GM21515 (cell line): ENCODE data around the gene PDCD7.
"Not testable (repeated sequence)": the region's sequence is repeated elsewhere in the genome, so short reads cannot be mapped to it uniquely, and the experiment has no call there.

Experiments
- ATAC-seq: cut with Tn5 transposase; IDR thresholded peaks from one replicate; pipeline ENCODE4 v1.9.1; 2021; ENCODE audit not compliant: unreplicated experiment

Gene PDCD7, protein sequence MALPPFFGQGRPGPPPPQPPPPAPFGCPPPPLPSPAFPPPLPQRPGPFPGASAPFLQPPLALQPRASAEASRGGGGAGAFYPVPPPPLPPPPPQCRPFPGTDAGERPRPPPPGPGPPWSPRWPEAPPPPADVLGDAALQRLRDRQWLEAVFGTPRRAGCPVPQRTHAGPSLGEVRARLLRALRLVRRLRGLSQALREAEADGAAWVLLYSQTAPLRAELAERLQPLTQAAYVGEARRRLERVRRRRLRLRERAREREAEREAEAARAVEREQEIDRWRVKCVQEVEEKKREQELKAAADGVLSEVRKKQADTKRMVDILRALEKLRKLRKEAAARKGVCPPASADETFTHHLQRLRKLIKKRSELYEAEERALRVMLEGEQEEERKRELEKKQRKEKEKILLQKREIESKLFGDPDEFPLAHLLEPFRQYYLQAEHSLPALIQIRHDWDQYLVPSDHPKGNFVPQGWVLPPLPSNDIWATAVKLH

DNA sequence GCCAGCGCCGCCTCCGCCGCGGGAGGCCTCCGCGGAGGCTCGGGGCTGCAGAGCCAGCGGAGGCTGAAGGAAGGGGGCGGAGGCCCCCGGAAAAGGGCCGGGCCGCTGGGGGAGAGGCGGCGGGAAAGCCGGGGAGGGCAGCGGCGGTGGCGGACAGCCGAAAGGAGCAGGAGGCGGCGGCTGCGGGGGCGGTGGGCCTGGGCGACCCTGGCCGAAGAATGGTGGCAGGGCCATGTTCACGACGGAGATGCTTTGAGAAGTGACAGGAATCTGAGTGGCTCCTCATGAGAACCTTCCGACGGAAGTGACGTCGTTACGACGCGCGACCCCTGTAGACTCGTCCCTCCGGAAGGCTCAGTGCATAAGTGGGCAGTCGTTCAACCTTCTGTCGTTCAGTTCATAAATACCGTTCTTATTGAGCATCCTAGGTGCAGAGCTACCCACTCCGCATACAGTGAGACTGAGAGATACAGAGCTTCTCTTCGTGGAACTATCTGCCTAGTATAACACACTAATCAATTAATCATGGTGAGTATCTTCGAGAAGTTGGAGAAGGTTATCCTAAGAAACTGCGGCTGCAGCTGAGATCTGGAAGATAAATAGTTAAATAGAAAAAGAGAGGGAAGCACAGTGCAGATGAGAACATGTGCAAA, at the start of gene PDCD7:
PDCD7 (minus strand) TSS at position 261 of the 653 bp plus-strand sequence; CDS start at position 234, 27 bp downstream.
- ATAC-seq: peak; percentile 80

GRCh38 chr15:65182538-65182937, 48.9 kb upstream of the PDCD7 start:
- ATAC-seq: no peak

DNA sequence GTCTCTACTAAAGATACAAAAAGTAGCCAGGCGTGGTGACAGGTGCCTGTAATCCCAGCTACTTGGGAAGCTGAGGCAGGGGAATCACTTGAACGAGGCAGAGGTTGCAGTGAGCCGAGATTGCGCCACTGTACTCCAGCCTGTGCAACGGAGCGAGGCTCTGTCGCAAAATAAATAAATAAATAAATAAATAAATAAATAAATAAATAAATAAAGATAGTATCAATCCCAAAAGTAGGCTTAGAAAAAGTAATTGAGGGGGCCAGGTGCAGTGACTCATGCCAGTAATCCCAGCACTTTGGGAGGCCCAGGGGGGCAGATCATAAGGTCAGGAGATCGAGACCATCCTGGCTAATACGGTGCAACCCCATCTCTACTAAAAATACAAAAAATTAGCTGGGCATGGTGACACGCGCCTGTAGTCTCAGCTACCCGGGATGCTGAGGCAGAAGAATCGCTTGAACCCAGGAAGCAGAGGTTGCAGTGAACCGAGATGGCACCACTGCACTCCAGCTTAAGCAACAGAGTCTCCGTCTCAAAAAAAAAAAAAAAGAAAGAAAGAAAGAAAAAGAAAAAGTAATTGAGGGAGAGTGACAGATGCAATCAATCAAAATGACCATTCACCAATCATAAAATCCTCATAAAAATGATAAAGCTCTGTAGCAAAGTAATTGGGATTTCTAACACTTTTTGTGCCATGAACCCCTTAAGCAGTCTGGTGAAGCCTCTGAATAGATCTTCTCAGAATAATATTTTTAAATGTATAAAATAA, 48.2 kb upstream of the PDCD7 start:
- ATAC-seq: not testable (repeated sequence)

DNA sequence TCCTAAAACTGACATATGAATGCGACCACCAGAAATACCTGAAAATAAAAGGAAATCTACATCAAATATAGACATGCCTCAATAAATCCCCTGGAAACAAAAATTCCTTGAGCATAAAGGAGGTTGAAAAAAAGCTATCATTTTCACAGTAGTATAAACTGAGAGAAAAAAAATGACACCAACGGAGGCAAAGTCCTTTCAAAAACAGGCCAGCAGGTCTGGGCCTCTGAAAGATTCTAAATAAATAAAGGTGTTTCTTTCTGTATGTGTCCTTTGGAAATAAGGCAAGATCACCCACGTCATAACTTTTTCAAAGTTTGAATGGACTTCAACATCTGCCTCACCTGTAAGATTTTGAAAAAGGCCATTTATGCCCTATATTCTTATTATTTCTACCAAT, 46.6 kb upstream of the PDCD7 start:
- ATAC-seq: no peak

GRCh38 chr15:65177901-65178300, 44.3 kb upstream of the PDCD7 start:
- no peak for ATAC-seq

DNA sequence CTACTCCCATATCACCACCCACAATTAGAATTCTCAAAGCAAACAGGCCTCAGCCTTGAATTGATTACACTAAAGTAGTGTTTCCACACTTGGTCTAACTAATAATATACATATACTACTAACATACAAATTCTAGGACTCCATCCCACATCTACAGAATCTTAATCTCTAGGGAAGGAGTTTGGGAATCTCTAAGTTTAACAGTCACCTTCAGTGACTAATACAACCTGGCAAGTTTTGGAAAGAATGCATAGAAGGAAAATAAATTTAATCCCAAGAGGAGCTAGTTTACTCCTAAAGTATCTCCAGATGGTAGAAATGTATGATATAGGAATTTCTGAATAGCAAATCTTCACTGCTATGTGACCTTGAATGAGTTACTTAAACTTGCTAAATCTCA, 42.4 kb upstream of the PDCD7 start:
- ATAC-seq: no peak

GRCh38 chr15:65175511-65175910, 41.9 kb upstream of the PDCD7 start:
- ATAC-seq: no peak

DNA sequence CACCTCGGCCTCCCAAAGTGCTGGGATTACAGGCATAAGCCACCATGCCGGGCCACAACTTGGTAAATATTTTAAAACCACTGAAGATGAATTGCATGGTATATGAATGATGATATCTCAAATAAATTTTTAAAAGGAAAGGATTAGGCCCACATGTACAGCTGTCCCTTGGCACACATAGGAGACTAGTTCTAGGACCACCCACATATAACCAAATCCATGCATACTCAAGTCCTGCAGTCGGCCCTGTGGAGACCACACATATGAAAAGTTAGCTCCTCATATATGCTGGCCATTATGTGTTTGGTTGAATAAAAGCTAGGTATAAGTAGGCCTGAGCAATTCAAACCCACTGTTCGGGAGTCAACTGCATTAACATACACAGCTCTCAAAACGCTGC, 40.9 kb upstream of the PDCD7 start:
- no peak for ATAC-seq

DNA sequence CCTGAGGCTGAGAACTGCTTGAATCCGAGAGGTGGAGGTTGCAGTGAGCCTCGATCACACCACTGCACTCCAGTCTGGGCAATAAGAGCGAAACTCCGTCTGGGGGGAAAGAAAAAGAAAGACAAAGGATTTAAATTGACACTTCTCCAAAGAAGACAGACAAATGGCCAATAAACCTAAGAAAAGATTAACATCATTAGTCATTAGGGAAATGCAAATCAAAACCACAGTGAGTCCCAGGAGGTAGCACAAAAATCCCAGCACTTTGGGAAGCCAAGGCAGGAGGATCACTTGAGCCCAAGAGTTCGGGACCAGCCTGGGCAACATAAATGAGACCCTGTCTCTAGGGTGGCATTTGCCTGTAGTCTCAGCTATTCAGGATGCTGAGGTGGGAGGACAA, 38.9 kb upstream of the PDCD7 start:
- ATAC-seq: no peak

- ATAC-seq: no peak
Measured at GRCh38 chr15:65171428-65171827, 37.8 kb upstream of the PDCD7 start.

DNA sequence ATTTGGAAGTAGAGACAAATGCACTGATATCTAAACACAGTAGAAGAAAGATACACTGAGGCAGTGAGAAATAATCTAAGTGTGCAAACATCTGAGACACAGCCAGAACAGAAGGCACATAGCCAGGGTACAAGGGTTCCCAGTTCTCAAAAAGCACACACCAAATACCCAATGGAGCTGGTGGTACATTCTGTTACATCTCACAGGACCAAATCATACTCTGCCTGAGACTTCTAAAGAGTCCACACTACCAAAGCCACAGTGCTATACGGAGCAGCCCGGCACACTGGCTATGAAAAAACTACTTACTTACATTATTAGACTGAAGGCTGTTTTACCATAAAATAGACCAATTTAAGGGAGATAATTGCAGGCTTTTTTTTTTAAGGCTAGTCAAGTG, 32.3 kb upstream of the PDCD7 start:
- ATAC-seq: no peak

DNA sequence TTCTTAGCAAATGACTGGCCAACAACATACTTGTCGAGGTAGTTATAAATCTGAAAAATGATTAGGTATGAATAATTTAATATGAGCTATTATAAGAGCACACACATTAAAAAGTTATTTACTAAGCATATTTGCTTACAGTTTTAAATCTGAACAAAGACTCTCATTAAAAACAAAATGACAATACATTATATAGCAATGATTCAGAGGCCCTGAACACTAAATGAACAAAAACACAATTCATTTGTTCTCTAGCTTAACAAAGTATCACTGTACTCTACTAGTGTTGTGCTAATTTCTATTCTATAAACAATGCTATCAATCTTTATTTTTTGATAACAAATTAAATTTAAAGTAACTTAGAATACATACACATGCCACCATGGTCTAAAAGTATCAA, 30.5 kb upstream of the PDCD7 start:
- no peak for ATAC-seq

- ATAC-seq: no peak
Measured at GRCh38 chr15:65163041-65163440, 29.4 kb upstream of the PDCD7 start.

- no peak for ATAC-seq
Measured at GRCh38 chr15:65156692-65157091, 23.1 kb upstream of the PDCD7 start.

- ATAC-seq: no peak
Measured at GRCh38 chr15:65154720-65155119, 21.1 kb upstream of the PDCD7 start.

DNA sequence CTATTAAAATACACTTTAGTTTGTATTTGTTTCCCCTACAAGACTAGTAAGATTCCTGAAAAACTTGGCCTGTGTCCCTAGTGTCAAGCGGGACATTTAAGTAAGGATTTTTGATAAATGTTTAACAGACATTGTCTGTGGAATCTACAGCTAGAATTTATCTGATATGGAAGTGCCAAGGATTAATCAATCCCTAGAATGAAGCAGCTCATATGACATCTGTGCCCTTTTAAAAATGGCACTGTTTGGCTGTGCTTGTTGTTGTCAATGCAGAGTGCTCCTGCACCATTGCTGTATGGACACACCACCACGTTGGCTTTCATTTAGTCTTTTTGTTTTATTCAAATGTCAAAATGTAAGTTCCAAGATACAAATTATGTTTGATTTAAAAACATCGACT, 14.3 kb upstream of the PDCD7 start:
- ATAC-seq: no peak

DNA sequence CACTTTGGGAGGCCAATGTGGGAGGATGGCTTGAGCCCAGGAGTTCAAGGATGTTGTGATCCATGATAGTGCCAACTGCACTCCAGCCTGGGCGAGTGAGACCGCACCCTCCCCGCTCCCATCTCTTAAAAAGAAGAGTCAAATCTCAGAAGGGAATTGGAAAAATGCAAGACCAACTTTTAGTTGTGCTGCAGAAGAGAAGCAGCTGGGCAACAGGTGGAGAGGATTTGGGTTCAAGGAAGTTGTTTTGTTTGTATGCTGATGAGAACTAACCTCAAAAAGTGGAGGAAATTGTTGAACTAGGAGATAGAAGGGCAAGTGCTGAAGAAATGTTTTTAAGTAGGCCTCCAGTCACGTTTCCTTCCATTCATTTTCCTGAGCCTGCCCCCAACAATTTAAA, 12.8 kb upstream of the PDCD7 start:
- ATAC-seq: no peak

DNA sequence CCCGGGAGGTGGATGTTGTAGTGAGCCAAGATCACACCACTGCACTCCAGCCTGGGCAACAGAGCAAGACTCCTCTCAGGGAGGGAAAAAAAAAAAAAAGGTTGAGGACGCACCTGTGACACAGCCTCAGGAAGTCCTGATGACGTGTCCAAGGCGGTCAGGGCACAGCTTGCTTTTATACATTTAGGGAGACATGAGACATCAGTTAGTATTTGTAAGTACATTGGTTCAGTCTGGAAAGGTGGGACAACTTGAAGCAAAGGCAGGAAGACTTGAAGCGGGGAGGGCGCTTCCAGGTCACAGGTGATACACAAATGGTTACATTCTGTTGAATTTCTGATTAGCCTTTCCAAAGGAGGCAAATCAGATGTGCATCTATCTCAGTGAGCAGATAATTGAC, 5.0 kb upstream of the PDCD7 start:
- not testable (repeated sequence) for ATAC-seq

DNA sequence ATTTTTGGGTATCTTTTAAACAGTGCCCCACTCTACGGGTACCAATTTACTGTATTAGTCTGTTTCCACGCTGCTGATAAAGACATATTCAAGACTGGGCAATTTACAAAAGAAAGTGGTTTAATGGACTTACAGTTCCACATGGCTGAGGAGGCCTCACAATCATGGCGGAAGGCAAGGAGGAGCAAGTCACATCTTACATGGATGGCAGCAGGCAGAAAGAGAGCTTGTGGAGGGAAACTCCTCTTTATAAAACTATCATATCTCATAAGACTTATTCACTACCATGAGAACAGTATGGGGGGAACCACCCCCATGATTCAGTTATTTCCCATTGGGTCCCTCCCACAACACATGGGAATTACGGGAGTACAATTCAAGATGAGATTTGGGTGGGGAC, 4.3 kb upstream of the PDCD7 start:
- not testable (repeated sequence) for ATAC-seq

- not testable (repeated sequence) for ATAC-seq
Measured at GRCh38 chr15:65137089-65137488, 3.5 kb upstream of the PDCD7 start.

DNA sequence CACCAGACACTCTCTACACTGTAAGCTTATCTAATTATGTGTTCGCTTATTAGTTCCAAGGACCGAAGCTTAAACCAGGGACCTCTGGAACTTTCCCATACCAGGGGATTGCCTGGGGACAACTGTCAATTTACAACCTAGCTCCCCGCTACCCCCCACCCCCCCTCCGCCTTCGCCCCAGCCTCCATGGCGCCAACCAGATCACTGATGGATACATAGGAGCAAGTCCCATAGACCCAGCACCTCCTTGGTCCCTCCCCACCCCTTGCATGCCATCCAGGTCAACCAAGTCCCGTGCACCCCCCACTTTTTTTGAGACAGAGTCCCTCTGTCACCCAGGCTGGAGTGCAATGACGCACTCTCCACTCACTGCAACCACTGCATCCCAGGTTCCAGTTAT, 930 bp upstream of the PDCD7 start:
- ATAC-seq: no peak
